GM21619 (cell line): ENCODE data around the gene FAM120B.
"Not testable (repeated sequence)": the region's sequence is repeated elsewhere in the genome, so short reads cannot be mapped to it uniquely, and the experiment has no call there.

Experiments
- ATAC-seq: cut with Tn5 transposase; IDR thresholded peaks from one replicate; pipeline ENCODE4 v1.9.1; 2021; ENCODE audit not compliant: unreplicated experiment

Gene FAM120B

DNA sequence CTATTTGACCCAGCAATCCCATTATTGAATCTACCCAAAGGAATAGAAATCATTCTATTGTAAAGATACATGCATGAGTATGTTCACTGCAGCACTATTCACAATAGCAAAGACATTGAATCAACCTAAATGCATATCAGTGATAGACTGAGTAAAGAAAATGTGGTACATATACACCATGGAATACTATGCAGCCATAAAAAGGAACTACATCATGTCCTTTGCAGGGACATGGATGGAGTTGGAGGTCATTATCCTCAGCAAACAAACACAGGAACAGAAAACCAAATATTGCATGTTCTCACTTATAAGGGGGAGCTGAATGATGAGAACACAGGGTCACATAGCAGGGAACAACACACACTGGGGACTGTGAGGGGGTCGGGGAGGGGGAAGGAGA lies 48.6 kb downstream of the FAM120B start:
- ATAC-seq, result not testable (repeated sequence)

DNA sequence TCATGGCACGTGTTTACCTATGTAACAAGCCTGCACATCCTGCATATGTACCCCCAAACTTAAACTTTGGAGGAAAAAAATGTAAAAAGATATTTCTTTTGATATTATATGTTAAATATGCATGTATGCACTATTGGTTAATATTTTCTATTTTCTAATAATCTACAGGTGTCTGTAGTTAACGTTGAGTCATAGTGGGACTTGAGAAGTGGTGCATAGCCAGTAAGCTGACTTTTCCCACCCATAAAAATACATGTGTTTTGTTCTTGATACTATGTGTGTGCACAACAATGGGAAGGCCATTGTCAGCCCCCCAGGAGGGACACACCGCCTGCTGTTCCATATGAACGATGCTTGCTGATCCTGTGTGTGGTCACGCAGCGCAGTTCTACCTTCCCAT lies 49.1 kb downstream of the FAM120B start:
- ATAC-seq, result peak; percentile 73

- no peak for ATAC-seq
Observed at GRCh38 chr6:170357812-170358211, 51.3 kb downstream of the FAM120B start.

GRCh38 chr6:170358496-170358895 lies 51.9 kb downstream of the FAM120B start:
- ATAC-seq, result no peak

- no peak for ATAC-seq
Observed at GRCh38 chr6:170360476-170360875, 53.9 kb downstream of the FAM120B start.

DNA sequence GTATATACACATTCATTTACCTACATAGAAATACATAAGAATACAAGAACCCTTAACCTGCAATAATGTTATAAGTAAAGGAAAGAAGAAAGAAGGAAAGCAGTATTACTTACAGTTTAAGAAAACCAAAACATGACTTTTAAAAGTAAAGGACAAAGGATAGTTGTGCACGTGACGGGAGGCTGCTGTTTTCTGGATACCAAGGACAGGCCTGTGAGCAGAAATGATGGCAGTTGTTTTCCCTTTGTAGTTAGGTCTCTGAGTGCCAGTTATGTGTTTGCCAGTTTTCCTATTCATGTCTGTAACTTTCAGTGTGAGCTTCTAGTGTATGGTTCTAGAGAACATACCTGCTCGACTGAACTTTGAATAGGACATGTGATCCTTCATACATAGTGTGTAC lies 54.8 kb downstream of the FAM120B start:
- ATAC-seq, result no peak

- no peak for ATAC-seq
Observed at GRCh38 chr6:170362121-170362520, 55.6 kb downstream of the FAM120B start.

DNA sequence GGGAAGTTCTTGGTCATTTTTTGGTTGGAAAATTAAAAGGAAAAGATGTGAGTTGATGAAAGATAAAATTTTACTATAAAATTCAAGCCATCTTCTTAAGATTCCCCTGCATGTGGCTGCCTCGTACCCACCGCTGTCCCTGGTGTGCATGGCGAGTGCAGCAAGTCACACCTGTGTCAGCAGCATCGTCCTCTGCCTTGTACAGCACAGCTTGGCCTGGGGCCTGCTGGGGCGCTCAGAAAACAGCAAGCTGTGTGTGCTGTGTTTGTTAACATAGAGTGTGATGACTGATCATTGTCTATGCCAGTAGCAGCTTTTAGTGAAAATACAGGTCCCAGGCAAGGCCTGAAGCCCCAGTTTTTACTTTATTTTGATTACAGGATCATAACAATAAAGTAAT lies 56.7 kb downstream of the FAM120B start:
- ATAC-seq, result no peak

DNA sequence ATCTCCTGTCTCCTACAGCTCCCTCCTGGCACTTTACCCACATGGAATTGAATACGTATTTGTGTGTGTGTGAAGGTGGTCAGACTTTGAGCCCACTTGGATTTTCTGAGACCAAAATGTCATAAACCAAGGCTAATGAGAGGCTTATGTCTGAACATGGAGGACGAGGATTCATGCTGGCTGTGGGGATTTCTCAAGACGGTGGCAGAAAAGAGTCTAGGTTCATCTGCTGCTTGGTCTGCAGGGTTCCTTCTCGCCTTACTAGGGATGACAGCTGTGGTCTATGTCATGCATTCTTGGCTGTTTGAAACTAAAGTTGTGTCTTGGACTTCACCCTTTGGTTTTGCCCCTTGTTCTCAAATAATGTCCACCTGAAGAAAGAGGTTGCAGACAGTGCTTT lies 58.6 kb downstream of the FAM120B start:
- no peak for ATAC-seq

DNA sequence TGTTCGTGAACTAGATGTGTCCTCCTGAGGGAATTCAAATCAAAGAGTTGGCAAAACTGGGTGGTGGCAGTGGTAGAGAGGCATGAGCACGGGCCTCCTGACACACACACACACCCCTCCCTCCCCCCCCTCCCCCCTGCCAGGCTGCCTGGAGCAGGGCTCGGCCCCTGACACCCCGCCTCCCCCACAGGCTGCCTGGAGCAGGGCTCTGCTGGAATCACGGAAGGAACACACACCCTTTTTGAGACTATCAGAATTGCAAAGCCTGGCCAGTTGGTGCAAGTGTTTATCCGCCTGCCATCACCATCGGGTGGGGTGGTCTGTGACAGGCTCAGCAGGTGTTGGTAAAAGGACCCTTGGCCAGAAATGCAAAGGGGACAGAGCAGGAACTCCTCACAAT lies 59.0 kb downstream of the FAM120B start:
- no peak for ATAC-seq

DNA sequence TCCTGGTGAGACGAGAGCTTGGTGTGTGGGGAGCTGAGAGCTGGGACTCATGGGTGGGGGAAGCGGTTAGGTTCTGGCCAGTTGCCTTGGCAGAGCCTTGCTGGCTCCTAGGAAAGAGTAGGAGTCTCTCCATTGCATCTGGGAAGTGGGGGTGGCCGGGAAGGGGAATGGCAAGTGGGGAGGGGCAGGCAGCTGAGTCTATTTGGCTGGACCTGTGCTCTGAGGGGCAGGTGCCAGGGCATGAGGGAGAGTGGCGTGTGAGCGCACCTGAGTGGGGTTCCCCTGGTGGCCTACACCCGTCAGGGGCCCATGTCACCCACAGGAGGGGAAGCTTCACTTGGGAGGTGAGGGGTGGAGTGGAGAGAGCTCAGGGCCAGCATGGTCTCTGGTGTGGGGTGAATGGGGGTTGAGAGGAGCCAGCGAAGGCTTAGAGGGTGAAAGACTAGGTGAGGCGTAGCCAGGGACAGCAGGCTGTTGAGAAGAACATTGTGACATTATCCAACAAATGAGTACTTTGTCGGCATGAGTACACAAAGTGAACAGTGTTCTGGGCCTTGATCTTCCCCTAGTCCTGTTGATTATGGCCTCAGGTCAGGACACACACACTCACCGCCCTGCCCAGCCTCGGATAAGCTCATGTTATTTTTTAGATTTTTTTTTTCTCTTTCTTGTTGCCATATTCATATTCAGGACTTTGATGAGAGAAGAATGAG lies 59.8 kb downstream of the FAM120B start:
- ATAC-seq, result no peak

DNA sequence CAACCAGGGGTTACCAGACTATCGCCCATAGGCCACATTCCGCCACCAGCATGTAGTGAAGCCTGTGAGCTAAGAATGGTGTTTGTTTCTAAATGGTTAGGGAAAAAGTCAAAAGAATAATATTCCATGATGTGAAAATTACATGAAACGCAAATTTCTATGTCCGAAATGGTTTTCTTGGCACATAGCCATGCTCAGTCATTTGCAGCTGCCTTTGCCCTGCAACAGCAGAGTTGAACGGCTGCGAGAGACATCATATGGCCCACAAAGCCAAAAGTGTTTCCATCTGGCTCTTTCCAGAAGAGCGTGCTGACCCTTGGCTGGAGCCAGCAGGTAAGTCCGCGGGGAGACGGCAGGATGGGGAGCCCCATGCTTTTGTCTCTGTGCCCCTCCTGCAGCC lies 60.7 kb downstream of the FAM120B start:
- no peak for ATAC-seq

- ATAC-seq, result no peak
Observed at GRCh38 chr6:170368544-170368943, 62.0 kb downstream of the FAM120B start.

DNA sequence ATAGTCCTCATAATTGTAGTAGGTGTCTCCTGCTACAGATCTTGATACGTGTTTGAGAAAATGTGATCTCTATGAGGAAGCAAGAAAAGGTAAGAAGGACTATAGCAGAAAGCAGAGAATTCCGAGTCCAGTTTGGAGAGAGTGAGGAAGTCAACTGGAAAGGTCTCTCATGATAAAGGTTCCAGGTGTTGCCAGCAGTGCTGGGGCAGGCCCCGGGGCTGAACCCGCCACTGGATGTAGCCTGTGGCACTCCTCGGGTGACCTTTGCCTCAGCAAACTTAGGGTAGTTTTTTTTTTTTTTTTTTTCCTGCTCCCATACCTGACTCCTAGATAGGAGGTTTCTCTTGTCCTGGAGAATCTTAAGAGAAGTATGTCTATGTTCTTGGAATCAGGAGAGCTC lies 62.8 kb downstream of the FAM120B start:
- no peak for ATAC-seq

DNA sequence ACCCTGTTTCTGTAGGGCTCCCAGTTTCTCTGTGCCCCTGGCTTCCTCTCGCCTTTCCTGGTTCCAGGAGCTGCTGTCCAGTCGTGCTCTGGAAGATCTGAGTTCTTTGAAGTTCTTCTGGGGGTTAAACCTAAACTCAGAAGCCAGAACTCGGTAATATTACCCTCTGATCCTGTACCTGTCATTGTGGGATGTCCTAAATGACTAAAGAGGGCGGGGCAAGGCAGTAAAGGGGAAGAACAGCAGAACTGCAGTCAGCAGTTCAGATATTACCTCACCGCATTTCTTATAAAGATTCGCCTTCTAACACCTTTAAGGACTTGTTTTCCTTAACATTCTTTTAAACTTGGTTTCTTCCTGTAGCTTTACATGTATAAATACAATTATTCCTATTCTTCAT lies 63.9 kb downstream of the FAM120B start:
- ATAC-seq, result peak; percentile 88

DNA sequence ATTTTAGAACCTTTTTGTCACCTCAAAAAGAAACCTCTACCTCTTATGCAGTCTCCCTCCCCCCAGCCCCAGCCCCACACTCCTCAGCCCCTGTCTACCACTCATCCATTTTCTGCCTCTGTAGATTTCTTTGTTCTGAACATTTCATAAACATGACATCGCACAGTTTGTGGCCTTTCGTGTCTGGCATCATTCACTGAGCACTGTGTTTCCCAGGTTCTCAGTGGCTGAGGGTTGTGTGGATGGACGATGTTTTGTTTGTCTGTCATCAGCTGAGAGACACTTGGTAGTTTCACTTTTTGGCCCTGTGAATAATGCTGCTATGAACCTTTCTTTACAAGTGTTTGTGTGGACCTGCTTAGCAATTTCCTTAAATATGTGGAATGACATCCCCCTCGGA lies 64.5 kb downstream of the FAM120B start:
- ATAC-seq, result no peak

GRCh38 chr6:170371588-170371987 lies 65.0 kb downstream of the FAM120B start:
- no peak for ATAC-seq

GRCh38 chr6:170372380-170373325 lies 66.1 kb downstream of the FAM120B start:
- no peak for ATAC-seq

GRCh38 chr6:170374571-170375444 lies 68.2 kb downstream of the FAM120B start:
- ATAC-seq, result no peak

GRCh38 chr6:170375661-170376060 lies 69.1 kb downstream of the FAM120B start:
- no peak for ATAC-seq

- no peak for ATAC-seq
Observed at GRCh38 chr6:170376386-170377043, 70.0 kb downstream of the FAM120B start.
